Upper lobe of right lung (tissue), 1 donor: ENCODE results near the gene GBF1. TPM values are rescaled to one million over a fixed set of nuclear protein-coding genes. Genes with fewer than 3 reads are reported as not detected.

Experiments
- ATAC-seq: fragments of 200-7000 bp; cut with Tn5 transposase; one replicate; pipeline ENCODE4 v1.9.1; 2020; ENCODE audit warnings: mild to moderate bottlenecking, moderate library complexity
- DNase-seq: peaks from one replicate; pipeline ENCODE4 v3.0.0-alpha.2; 2020
- H3K27ac ChIP-seq: fragments of 200-600 bp; one replicate; pipeline ENCODE4 v1.8.0; 2022
- H3K27me3 ChIP-seq: fragments of 200-600 bp; one replicate; pipeline ENCODE4 v1.8.0; 2022; ENCODE audit warnings: mild to moderate bottlenecking
- H3K36me3 ChIP-seq: fragments of 200-600 bp; one replicate; pipeline ENCODE4 v1.8.0; 2022
- H3K4me1 ChIP-seq: fragments of 200-600 bp; one replicate; pipeline ENCODE4 v1.8.0; 2022
- H3K4me3 ChIP-seq: fragments of 200-600 bp; one replicate; pipeline ENCODE4 v1.8.0; 2022; ENCODE audit warnings: mild to moderate bottlenecking
- H3K9me3 ChIP-seq: fragments of 200-600 bp; one replicate; pipeline ENCODE4 v1.8.0; 2022
- intact Hi-C: fragments of 100-400 bp; cut with DNase I; formaldehyde crosslinking; loops from one replicate; pipeline ENCODE4 v1.11.0; 2022
- long read RNA-seq: library from polyadenylated mRNA; unstranded; transcript quantifications from one replicate; pipeline ENCODE4 v2.0.0, GENCODE V29; 2021
- total RNA-seq: library from RNA; stranded (reverse); fragmentation: NEBNext Ultra II Directional; extraction: Animal tissue kit (Norgen Biotek cat#: 25700); gene quantifications from one replicate; pipeline ENCODE4 v1.2.1, GENCODE V29; 2021
- TF ChIP-seq, protein P1 (sequence below): fragments of 200-600 bp; IDR thresholded peaks from one replicate; pipeline ENCODE4 v1.8.0; 2022; ENCODE audit warnings: antibody characterized with exemption
- donor health status: DM: no; HTN: yes; CAD: no; lungs with severe emphysema.

The GBF1 gene, protein sequence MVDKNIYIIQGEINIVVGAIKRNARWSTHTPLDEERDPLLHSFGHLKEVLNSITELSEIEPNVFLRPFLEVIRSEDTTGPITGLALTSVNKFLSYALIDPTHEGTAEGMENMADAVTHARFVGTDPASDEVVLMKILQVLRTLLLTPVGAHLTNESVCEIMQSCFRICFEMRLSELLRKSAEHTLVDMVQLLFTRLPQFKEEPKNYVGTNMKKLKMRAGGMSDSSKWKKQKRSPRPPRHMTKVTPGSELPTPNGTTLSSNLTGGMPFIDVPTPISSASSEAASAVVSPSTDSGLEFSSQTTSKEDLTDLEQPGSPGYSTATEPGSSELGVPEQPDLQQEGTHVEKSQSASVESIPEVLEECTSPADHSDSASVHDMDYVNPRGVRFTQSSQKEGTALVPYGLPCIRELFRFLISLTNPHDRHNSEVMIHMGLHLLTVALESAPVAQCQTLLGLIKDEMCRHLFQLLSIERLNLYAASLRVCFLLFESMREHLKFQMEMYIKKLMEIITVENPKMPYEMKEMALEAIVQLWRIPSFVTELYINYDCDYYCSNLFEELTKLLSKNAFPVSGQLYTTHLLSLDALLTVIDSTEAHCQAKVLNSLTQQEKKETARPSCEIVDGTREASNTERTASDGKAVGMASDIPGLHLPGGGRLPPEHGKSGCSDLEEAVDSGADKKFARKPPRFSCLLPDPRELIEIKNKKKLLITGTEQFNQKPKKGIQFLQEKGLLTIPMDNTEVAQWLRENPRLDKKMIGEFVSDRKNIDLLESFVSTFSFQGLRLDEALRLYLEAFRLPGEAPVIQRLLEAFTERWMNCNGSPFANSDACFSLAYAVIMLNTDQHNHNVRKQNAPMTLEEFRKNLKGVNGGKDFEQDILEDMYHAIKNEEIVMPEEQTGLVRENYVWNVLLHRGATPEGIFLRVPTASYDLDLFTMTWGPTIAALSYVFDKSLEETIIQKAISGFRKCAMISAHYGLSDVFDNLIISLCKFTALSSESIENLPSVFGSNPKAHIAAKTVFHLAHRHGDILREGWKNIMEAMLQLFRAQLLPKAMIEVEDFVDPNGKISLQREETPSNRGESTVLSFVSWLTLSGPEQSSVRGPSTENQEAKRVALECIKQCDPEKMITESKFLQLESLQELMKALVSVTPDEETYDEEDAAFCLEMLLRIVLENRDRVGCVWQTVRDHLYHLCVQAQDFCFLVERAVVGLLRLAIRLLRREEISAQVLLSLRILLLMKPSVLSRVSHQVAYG (N-terminal part only)
- total RNA-seq: 38.5 TPM
- long read RNA-seq, partial matches to known transcripts: 22 of 33 reads
- long read RNA-seq, other reads (novel, unspliced or antisense): 11 of 33 reads

DNA sequence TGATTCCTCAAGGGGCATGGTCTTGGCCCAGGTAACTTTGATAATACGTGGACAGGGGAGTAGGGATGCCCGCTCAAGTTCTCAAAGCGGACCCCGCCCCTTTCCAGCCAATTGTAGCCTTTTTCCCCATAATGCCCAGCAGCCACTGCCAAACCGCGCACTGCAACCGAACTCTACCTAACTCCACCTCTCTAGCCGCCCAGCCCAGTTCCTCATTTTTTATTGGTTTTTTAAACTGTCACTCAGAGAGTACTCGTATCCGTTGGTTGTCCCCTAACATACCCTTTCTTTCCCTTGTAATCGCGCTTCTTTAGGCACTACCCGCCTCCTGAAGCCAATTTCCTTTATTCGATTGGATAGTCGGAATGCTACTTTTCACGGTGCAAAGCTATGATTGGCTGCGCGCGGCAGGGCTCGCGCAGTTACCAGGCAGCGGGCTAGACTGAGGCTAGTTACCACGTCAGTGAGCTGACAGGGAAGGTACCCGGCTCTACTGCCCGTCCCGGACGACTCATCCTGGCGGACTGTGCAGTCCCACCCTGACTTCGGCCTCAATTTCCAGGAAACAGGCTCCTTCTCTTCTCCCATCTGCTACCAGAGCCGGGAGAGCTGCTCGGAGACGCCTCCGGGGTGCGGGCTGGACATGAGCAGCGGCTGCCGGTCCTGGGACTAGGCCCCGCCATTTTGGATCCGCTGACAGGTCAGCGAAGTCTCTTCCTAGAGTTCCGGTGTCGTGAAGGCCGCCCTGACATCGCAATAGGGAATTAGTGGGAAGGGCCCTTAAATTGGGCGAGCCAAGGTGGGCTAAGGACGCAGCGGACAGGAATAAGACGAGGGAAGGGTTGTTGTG, at the start of gene GBF1:
GBF1 (plus strand) TSS at position 451 of the 850 bp plus-strand sequence. CDS start 13,407 bp downstream, outside the sequence.
- Histone ChIP-seq H3K27ac (peak within 1 kb of the TSS; percentile 90), H3K4me3 (peak within 1 kb of the TSS; percentile 97), H3K9me3 (no peaks in the 10 kb centered on the region), H3K27me3 (peaks cover 7% of the 10 kb centered on the region), H3K36me3 (no peaks in the 10 kb centered on the region), H3K4me1 (peaks cover 49% of the 10 kb centered on the region)
- TF ChIP-seq, protein P1, sequence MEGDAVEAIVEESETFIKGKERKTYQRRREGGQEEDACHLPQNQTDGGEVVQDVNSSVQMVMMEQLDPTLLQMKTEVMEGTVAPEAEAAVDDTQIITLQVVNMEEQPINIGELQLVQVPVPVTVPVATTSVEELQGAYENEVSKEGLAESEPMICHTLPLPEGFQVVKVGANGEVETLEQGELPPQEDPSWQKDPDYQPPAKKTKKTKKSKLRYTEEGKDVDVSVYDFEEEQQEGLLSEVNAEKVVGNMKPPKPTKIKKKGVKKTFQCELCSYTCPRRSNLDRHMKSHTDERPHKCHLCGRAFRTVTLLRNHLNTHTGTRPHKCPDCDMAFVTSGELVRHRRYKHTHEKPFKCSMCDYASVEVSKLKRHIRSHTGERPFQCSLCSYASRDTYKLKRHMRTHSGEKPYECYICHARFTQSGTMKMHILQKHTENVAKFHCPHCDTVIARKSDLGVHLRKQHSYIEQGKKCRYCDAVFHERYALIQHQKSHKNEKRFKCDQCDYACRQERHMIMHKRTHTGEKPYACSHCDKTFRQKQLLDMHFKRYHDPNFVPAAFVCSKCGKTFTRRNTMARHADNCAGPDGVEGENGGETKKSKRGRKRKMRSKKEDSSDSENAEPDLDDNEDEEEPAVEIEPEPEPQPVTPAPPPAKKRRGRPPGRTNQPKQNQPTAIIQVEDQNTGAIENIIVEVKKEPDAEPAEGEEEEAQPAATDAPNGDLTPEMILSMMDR: no peak
- ATAC-seq: peak; percentile 94
- DNase-seq: peak; percentile 94
- intact Hi-C loops: no loop called here

DNA sequence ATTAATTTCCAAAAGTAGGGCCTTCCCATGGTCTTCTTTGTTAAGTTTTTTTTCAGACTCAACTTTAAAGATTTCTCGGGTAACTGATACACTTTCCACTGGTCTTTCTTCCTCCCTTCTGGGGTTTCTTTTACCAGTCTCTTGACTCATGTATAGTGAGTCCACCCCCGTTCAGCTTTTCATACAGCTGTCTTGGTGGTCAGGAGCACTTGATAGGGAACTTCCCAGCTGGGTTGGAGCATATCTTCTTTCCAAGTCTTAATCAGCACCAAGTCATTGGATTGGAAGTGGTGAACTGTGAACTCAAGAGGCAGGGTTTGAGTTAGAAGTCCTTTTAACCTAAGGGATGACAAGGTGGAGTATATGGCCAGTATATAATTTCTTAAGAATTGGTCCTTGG, 48.4 kb upstream of the GBF1 start:
- Histone ChIP-seq H3K9me3 (no peaks in the 10 kb centered on the region), H3K4me1 (no peaks in the 10 kb centered on the region), H3K36me3 (no peaks in the 10 kb centered on the region), H3K27ac (no peak overlapping the region), H3K4me3 (no peak overlapping the region), H3K27me3 (no peaks in the 10 kb centered on the region)
- no peak for DNase-seq
- intact Hi-C loops: no loop called here
- TF ChIP-seq, protein P1: no peak
- ATAC-seq: no peak

DNA sequence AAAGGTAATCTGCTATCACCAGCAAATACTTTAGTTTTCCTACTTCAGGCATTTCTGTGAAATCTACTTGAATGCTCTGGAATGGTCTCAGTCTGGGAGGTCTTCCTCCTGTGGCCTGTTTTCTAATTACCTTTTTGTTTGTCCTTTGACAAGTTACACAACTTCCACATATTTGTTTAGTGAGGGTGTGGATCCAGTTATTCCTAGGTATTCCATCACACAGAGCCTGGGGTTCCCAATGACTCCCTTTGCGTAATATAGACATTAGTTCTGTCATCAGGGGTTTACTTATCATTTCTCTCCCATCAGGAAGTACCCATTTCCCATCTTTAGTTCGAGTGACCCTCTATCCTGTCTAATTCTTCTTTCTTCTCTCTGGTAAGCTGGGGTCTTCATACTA, 47.3 kb upstream of the GBF1 start:
- DNase-seq: no peak
- Histone ChIP-seq H3K36me3 (no peaks in the 10 kb centered on the region), H3K9me3 (no peaks in the 10 kb centered on the region), H3K4me1 (no peaks in the 10 kb centered on the region), H3K4me3 (no peak overlapping the region), H3K27ac (no peak overlapping the region), H3K27me3 (no peaks in the 10 kb centered on the region)
- no peak for ATAC-seq
- TF ChIP-seq, protein P1: no peak
- intact Hi-C loops: no loop called here

DNA sequence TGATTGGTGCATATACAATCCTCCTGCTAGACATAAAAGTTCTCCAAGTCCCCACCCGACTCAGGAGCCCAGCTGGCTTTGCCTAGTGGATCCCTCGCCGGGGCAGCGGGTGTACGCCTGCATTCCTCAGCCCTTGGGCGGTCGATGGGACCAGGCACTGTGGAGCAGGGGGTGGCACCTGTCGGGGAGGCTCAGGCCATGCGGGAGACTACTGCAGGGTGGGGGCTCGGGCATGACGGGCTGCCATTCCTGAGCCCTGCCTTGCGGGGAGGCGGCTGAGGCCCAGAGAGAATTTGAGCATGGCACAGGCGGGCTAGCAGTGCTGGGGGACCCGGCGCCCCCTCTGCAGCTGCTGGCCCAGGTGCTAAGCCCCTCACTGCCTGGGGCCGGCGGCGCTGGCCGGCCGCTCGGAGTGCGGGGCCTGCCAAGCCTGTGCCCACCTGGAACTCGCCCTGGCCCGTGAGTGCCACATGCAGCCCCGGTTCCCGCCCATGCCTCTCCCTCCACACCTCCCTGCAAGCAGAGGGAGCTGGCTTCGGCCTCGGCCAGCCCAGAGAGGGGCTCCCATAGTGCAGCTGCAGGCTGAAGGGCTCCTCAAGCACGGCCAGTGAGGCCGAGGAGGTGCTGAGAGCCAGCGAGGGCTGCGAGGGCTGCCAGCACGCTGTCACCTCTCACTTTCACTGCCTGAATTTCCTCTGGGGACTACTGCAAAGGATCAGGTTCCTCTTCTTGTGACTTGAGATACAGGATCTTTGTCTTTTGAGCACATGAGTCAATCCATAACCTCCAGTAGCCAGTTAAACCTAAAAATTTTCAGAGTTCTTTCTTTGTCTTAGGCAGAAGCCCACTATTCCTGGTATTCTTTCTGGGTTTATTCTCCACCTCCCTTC, 44.3 kb upstream of the GBF1 start:
- no peak for DNase-seq
- no peaks in the 10 kb centered on the region for H3K27me3 ChIP-seq
- no peaks in the 10 kb centered on the region for H3K4me1 ChIP-seq
- no peak overlapping the region for H3K27ac ChIP-seq
- H3K36me3 ChIP-seq: no peaks in the 10 kb centered on the region
- intact Hi-C loops: no loop called here
- TF ChIP-seq, protein P1: no peak
- H3K4me3 ChIP-seq: no peak overlapping the region
- no peak for ATAC-seq
- H3K9me3 ChIP-seq: peaks cover 5% of the 10 kb centered on the region
